DMS53 treated with DMSO at 0.1 percent for 48 hours (cell line): ENCODE results near the gene CNOT3.

ENCODE experiments used
- DNase-seq: peaks from one replicate; lab custom pipeline; 2025; ENCODE audit not compliant: unreplicated experiment; lab: John Stamatoyannopoulos, UW

CNOT3 gene

GRCh38 chr19:54121259-54121658, 16.3 kb upstream of the CNOT3 start:
- no peak for DNase-seq

GRCh38 chr19:54123682-54124081, 13.9 kb upstream of the CNOT3 start:
- DNase-seq, result no peak

- no peak for DNase-seq
Observed at GRCh38 chr19:54124393-54124792, 13.2 kb upstream of the CNOT3 start.

GRCh38 chr19:54125713-54126112, 11.8 kb upstream of the CNOT3 start:
- no peak for DNase-seq

GRCh38 chr19:54127688-54128440, 9.7 kb upstream of the CNOT3 start:
- no peak for DNase-seq

- no peak for DNase-seq
Observed at GRCh38 chr19:54128441-54128725, 9.2 kb upstream of the CNOT3 start.

- no peak for DNase-seq
Observed at GRCh38 chr19:54128796-54129616, 8.6 kb upstream of the CNOT3 start.

GRCh38 chr19:54129617-54129996, 8.0 kb upstream of the CNOT3 start:
- DNase-seq, result no peak

GRCh38 chr19:54133312-54133956, 4.1 kb upstream of the CNOT3 start:
- no peak for DNase-seq

GRCh38 chr19:54133957-54134590, 3.5 kb upstream of the CNOT3 start:
- DNase-seq, result no peak

- peak; percentile 68 for DNase-seq
Observed at GRCh38 chr19:54136086-54136863, 1.3 kb upstream of the CNOT3 start.

- DNase-seq, result peak; percentile 99
Observed at GRCh38 chr19:54136864-54137698, 481 bp upstream of the CNOT3 start.

- no peak for DNase-seq
Observed at GRCh38 chr19:54138489-54139256, 1.1 kb downstream of the CNOT3 start.

GRCh38 chr19:54141356-54141755, 3.8 kb downstream of the CNOT3 start:
- no peak for DNase-seq

- DNase-seq, result no peak
Observed at GRCh38 chr19:54142166-54142780, 4.7 kb downstream of the CNOT3 start.

GRCh38 chr19:54145541-54146158, 8.1 kb downstream of the CNOT3 start:
- no peak for DNase-seq

- DNase-seq, result no peak
Observed at GRCh38 chr19:54147676-54148075, 10.1 kb downstream of the CNOT3 start.

GRCh38 chr19:54148158-54148557, 10.6 kb downstream of the CNOT3 start:
- DNase-seq, result no peak
